ENCODE measurements around the gene ARFRP1. TPM values are rescaled to one million over a fixed set of nuclear protein-coding genes. Genes with fewer than 3 reads are reported as not detected.

ARFRP1 gene
- total and polyA plus RNA-seq, 9 donors = 26.2 to 33.0 (median 31.4) TPM

- Histone ChIP-seq H3K27me3 (ENCODE audit: control insufficient read depth, insufficient read depth, low read length) (no peaks in the 10 kb centered on the region), H3K4me1 (ENCODE audit: control insufficient read depth, insufficient read depth, low read length) (peaks cover 26% of the 10 kb centered on the region), H3K4me3 (ENCODE audit: low read length) (no peak overlapping the region), H3K36me3 (ENCODE audit: control insufficient read depth, insufficient read depth, low read length) (peaks cover 30% of the 10 kb centered on the region), H3K9me3 (replicated peaks; ENCODE audit: control insufficient read depth, low read depth, low read length) (no peaks in the 10 kb centered on the region), H3K27ac (ENCODE audit: low read length) (no peak overlapping the region)
- WGBS (ENCODE audit: insufficient coverage) = 75% methylated on average over 21 of the region's 21 CpGs
- peak; percentile 30 for DNase-seq
Measured at GRCh38 chr20:63691711-63692435, 15.9 kb downstream of the ARFRP1 start.

- DNase-seq = peak; percentile 25
- no peak overlapping the region for H3K4me3 ChIP-seq (ENCODE audit: low read length)
- H3K9me3 ChIP-seq (replicated peaks; ENCODE audit: control insufficient read depth, low read depth, low read length) = no peaks in the 10 kb centered on the region
- no peaks in the 10 kb centered on the region for H3K27me3 ChIP-seq (ENCODE audit: control insufficient read depth, insufficient read depth, low read length)
- no peak overlapping the region for H3K27ac ChIP-seq (ENCODE audit: low read length)
- WGBS (ENCODE audit: insufficient coverage) = 74% methylated on average over 18 of the region's 24 CpGs
- H3K36me3 ChIP-seq (ENCODE audit: control insufficient read depth, insufficient read depth, low read length) = peaks cover 30% of the 10 kb centered on the region
- H3K4me1 ChIP-seq (ENCODE audit: control insufficient read depth, insufficient read depth, low read length) = peaks cover 26% of the 10 kb centered on the region
Measured at GRCh38 chr20:63690898-63691710, 16.7 kb downstream of the ARFRP1 start.

GRCh38 chr20:63690003-63690897 lies 17.5 kb downstream of the ARFRP1 start:
- Histone ChIP-seq H3K27ac (ENCODE audit: low read length) (no peak overlapping the region), H3K4me3 (ENCODE audit: low read length) (no peak overlapping the region), H3K27me3 (ENCODE audit: control insufficient read depth, insufficient read depth, low read length) (no peaks in the 10 kb centered on the region), H3K9me3 (replicated peaks; ENCODE audit: control insufficient read depth, low read depth, low read length) (no peaks in the 10 kb centered on the region), H3K36me3 (ENCODE audit: control insufficient read depth, insufficient read depth, low read length) (peaks cover 25% of the 10 kb centered on the region), H3K4me1 (ENCODE audit: control insufficient read depth, insufficient read depth, low read length) (peaks cover 26% of the 10 kb centered on the region)
- DNase-seq = no peak
- 84% methylated on average over 21 of the region's 40 CpGs for WGBS (ENCODE audit: insufficient coverage)

- peaks cover 26% of the 10 kb centered on the region for H3K4me1 ChIP-seq (ENCODE audit: control insufficient read depth, insufficient read depth, low read length)
- peaks cover 16% of the 10 kb centered on the region for H3K36me3 ChIP-seq (ENCODE audit: control insufficient read depth, insufficient read depth, low read length)
- no peak overlapping the region for H3K27ac ChIP-seq (ENCODE audit: low read length)
- WGBS (ENCODE audit: insufficient coverage) = 86% methylated on average over 42 of the region's 44 CpGs
- H3K4me3 ChIP-seq (ENCODE audit: low read length) = no peak overlapping the region
- H3K27me3 ChIP-seq (ENCODE audit: control insufficient read depth, insufficient read depth, low read length) = no peaks in the 10 kb centered on the region
- DNase-seq = no peak
- H3K9me3 ChIP-seq (replicated peaks; ENCODE audit: control insufficient read depth, low read depth, low read length) = no peaks in the 10 kb centered on the region
Measured at GRCh38 chr20:63689046-63690002, 18.5 kb downstream of the ARFRP1 start.

- no peaks in the 10 kb centered on the region for H3K9me3 ChIP-seq (replicated peaks; ENCODE audit: control insufficient read depth, low read depth, low read length)
- 77% methylated on average over 21 of the region's 31 CpGs for WGBS (ENCODE audit: insufficient coverage)
- H3K4me1 ChIP-seq (ENCODE audit: control insufficient read depth, insufficient read depth, low read length) = peaks cover 26% of the 10 kb centered on the region
- H3K36me3 ChIP-seq (ENCODE audit: control insufficient read depth, insufficient read depth, low read length) = peaks cover 16% of the 10 kb centered on the region
- DNase-seq = no peak
- H3K27me3 ChIP-seq (ENCODE audit: control insufficient read depth, insufficient read depth, low read length) = no peaks in the 10 kb centered on the region
- peak overlapping the region; percentile 10 for H3K27ac ChIP-seq (ENCODE audit: low read length)
- no peak overlapping the region for H3K4me3 ChIP-seq (ENCODE audit: low read length)
Measured at GRCh38 chr20:63688228-63689045, 19.3 kb downstream of the ARFRP1 start.

- Histone ChIP-seq H3K4me3 (ENCODE audit: low read length) (no peak overlapping the region), H3K4me1 (ENCODE audit: control insufficient read depth, insufficient read depth, low read length) (peaks cover 27% of the 10 kb centered on the region), H3K9me3 (replicated peaks; ENCODE audit: control insufficient read depth, low read depth, low read length) (no peaks in the 10 kb centered on the region), H3K36me3 (ENCODE audit: control insufficient read depth, insufficient read depth, low read length) (peaks cover 18% of the 10 kb centered on the region), H3K27ac (ENCODE audit: low read length) (peak overlapping the region; percentile 85), H3K27me3 (ENCODE audit: control insufficient read depth, insufficient read depth, low read length) (no peaks in the 10 kb centered on the region)
- WGBS (ENCODE audit: insufficient coverage) = 84% methylated on average over 21 of the region's 29 CpGs
- no peak for DNase-seq
Measured at GRCh38 chr20:63687419-63688178, 20.2 kb downstream of the ARFRP1 start.

- H3K36me3 ChIP-seq (ENCODE audit: control insufficient read depth, insufficient read depth, low read length) = peaks cover 20% of the 10 kb centered on the region
- peak; percentile 88 for DNase-seq
- peak overlapping the region; percentile 85 for H3K27ac ChIP-seq (ENCODE audit: low read length)
- WGBS (ENCODE audit: insufficient coverage) = 30% methylated on average over 35 of the region's 45 CpGs
- H3K27me3 ChIP-seq (ENCODE audit: control insufficient read depth, insufficient read depth, low read length) = no peaks in the 10 kb centered on the region
- H3K4me3 ChIP-seq (ENCODE audit: low read length) = no peak overlapping the region
- H3K4me1 ChIP-seq (ENCODE audit: control insufficient read depth, insufficient read depth, low read length) = peaks cover 27% of the 10 kb centered on the region
- no peaks in the 10 kb centered on the region for H3K9me3 ChIP-seq (replicated peaks; ENCODE audit: control insufficient read depth, low read depth, low read length)
Measured at GRCh38 chr20:63686492-63687321, 21.1 kb downstream of the ARFRP1 start.

- H3K27ac ChIP-seq (ENCODE audit: low read length) = peak overlapping the region; percentile 85
- no peaks in the 10 kb centered on the region for H3K9me3 ChIP-seq (replicated peaks; ENCODE audit: control insufficient read depth, low read depth, low read length)
- no peak for DNase-seq
- peaks cover 20% of the 10 kb centered on the region for H3K36me3 ChIP-seq (ENCODE audit: control insufficient read depth, insufficient read depth, low read length)
- 83% methylated on average over 19 of the region's 24 CpGs for WGBS (ENCODE audit: insufficient coverage)
- peaks cover 27% of the 10 kb centered on the region for H3K4me1 ChIP-seq (ENCODE audit: control insufficient read depth, insufficient read depth, low read length)
- H3K4me3 ChIP-seq (ENCODE audit: low read length) = no peak overlapping the region
- no peaks in the 10 kb centered on the region for H3K27me3 ChIP-seq (ENCODE audit: control insufficient read depth, insufficient read depth, low read length)
Measured at GRCh38 chr20:63686094-63686491, 21.7 kb downstream of the ARFRP1 start.

Measured in muscle of leg (tissue), 11 donors.